ENCODE results near the gene POLR3A.
"Not testable (repeated sequence)": the region's sequence is repeated elsewhere in the genome, so short reads cannot be mapped to it uniquely, and the experiment has no call there.

POLR3A gene

DNA sequence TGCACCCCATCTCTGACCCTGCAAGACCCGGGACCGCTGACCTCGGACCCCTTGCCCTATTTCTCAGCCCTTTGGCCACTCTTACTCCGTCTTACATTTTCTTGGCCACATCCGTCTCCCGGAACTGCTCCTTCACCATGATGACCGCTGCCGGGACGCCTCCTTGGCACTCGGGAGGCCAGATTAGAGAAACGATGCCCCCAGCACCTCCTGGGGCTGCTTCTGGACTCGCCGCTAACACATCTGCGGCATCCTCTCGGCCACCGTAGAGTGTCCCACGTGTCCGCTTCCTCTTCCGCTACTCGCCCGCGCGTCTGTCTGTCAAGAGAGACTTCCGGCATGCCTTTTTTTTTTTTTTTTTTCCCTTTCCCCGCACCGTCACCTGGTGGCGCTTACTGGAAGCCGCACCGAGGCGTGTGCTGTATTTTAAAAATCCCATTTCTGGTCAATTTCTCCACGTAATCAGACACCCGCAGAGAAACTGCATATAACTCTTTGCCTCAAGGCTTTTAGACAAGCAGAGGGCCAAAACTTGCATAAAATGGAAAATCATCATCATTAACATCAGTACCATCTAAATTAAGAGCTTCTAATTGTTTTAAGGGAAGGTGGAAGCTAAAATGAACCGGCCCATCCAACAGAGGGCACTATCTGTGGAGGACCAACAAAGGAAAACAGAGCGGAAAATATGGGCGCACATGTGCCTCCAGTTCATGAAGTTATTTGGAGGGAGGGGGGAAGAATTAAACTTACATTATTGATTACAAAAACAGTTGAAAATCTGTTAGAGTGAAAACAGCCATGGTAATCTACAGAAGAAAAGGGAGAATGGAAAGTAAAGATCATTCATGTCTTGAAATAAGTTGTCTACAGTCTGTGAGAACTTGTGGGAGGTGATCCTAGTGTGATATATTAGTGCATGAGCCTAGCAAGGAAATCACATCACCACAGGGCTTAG lies at the start of gene POLR3A:
Gene POLR3A (minus strand): TSS at position 247 of the 958 bp plus-strand sequence. CDS start 108 bp downstream, at position 139.
- DNase-seq = peak in 1 of 2 experiments; percentile 72

DNA sequence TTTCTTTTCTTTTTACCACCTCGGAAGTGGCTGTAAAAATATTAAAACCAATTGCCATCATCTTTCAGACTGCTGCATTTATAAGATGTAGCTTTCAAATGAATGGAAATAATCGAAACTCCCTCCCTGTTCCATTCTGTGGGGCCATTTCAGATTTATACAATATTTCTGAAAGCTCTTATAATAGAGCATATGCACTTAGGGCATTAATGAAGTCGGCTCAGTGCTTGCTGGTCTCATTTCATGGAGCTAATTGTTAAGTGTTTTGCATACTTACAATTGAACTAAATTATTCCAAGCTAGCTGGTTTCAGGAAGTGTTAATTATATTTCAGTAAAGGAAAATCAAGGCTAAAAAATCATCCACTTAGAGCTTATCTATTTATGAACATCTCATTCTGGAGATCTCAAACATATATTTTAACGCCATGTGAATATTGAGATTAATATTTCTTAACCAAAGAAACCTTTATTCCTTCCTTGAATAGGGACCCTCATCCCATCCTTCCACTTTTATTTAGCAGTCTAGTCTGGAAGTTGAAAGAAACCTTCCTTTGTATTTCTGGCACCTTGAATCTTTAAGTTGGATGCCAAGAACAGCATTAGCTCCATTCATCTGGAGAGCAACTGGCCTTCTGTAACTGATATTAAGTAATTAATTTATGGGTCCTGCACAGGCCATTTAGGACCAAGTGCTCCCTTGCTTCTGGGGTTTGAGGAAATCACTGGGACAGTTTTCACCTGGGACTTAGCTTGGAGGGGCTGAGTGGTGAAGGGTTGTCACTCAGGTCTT lies 49.4 kb upstream of the POLR3A start:
- DNase-seq = no peak

DNA sequence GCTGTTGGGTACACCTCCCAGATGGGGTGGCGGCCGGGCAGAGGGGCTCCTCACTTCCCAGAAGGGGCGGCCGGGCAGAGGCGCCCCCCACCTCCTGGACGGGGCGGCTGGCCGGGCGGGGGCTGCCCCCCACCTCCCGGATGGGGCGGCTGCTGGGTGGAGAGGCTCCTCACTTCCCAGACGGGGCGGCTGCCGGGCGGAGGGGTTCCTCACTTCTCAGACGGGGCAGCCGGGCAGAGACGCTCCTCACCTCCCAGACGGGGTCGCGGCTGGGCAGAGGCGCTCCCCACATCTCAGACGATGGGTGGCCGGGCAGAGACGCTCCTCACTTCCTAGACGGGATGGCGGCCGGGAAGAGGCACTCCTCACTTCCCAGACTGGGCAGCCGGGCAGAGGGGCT lies 46.5 kb upstream of the POLR3A start:
- not testable (repeated sequence) for DNase-seq

DNA sequence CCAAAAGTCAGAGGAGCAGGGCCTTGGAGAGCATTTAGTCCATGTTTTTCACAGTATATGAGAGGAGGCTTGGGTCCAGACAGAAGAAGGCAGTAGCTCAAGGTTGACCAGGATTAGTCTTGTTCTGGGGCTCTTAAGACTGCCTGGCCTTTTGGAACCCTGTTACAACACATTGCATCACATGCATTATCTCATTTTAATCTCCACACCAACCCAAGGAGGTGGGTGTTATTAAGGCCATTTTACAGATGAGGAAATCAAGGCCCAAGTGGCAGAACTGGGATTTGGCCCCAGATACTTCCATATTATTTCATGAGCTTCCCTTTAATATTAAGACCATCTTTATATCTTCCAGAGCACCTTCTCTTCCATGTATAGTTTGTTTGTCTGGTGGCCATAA lies 43.2 kb upstream of the POLR3A start:
- DNase-seq = no peak

GRCh38 chr10:78071857-78072179 lies 42.5 kb upstream of the POLR3A start:
- DNase-seq = no peak

GRCh38 chr10:78071140-78071856 lies 42.0 kb upstream of the POLR3A start:
- peak; percentile 18 to 48 for DNase-seq

- DNase-seq = no peak
These were observed 41.4 kb upstream of the POLR3A start for GRCh38 chr10:78070726-78071125.

DNA sequence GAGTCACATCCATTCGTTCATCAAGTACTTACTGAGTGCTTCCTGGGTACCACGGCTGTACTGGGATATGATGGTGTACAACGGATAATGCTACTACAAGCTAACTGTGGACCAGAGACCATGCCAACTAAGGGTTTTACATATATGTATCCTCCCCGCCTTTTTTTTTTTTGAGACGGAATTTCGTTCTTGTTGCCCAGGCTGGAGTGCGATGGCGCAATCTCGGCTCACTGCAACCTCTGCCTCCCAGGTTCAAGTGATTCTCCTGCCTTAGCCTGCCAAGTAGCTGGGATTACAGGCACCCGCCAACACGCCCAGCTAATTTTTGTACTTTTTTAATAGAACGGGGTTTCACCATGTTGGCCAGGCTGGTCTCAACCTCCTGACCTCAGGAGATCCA lies 40.7 kb upstream of the POLR3A start:
- not testable (repeated sequence) for DNase-seq

- no peak for DNase-seq
These were observed 39.8 kb upstream of the POLR3A start for GRCh38 chr10:78069151-78069550.

DNA sequence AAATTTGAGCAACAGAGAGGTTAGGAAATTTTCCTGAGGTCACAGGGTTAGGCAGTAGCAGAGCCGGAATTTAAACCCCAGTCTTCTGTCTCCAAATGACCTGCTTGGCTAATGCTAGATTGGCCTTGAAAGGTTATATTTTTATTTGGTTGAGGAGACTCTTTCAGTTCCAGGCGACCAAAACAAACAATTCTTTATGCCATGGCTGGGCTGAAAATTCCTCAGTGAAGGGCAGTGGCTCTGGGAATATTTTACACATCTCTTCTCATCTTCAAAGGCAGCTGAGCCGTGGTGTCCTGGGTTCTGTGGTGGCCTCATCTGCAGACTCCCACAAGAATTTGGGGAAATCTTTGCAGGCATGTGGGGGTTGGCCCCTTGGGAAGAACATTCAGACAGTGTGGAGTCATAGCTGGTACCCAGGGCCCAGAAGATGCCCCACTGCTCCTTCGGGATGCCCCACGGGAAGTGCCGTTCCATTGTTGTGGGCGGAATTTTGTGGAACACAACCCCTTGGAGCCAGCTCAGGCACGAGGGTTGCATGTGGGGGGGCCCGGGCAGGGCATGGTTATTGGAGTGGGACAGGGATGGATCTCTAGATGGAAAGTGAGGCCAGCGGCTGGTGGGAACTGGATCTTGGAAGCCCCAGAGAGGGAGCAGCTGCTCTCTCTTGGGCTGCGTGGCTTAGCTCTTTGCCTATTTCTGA lies 37.6 kb upstream of the POLR3A start:
- no peak for DNase-seq

DNA sequence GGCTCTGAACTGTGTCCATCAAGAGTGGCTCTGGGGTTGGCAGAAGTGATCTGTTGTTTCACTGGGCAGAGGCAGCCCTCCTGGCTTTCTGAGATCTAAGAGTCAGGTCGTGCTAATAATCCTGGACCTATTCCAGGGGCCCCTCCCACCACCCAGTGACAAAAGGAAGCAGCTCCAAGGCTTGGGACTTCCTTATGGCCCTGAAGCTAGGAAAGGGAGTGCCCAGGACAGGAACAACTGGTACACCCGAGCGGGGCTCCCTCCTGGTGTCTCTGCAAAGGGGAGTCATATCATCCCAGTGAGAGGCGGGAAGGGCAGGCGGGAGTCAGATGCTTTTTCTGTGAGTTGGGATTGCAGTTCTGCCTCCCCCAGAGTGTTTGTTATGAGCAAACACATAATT lies 36.7 kb upstream of the POLR3A start:
- DNase-seq = no peak

GRCh38 chr10:78065611-78066010 lies 36.3 kb upstream of the POLR3A start:
- no peak for DNase-seq

DNA sequence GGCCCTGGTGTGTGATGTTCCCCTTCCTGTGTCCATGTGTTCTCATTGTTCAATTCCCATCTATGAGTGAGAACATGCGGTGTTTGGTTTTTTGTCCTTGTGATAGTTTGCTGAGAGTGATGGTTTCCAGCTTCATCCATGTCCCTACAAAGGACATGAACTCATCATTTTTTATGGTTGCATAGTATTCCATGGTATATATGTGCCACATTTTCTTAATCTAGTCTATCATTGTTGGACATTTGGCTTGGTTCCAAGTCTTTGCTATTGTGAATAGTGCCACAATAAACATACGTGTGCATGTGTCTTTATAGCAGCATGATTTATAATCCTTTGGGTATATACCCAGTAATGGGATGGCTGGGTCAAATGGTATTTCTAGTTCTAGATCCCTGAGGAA lies 35.6 kb upstream of the POLR3A start:
- DNase-seq = not testable (repeated sequence)

DNA sequence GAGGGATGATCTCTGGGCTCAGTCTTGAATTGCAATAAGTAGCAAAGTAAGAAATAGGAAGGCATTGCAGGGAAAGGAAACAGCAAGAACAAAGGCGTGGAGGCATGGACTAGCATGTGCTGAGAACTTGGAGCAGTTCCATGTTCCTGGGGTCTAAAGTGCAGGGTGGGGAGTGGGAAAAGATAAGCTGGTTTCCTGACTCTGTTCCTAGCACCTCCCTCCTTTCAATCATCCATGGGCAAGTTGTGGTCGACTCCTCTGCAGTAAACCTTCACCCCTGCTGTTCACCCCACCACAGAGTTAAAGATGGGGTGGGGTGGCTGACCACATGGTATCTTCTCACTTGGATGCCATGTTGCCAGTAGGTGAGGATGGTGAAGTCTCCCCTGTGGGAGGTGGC lies 33.9 kb upstream of the POLR3A start:
- DNase-seq = no peak

GRCh38 chr10:78062296-78062695 lies 33.0 kb upstream of the POLR3A start:
- no peak for DNase-seq

DNA sequence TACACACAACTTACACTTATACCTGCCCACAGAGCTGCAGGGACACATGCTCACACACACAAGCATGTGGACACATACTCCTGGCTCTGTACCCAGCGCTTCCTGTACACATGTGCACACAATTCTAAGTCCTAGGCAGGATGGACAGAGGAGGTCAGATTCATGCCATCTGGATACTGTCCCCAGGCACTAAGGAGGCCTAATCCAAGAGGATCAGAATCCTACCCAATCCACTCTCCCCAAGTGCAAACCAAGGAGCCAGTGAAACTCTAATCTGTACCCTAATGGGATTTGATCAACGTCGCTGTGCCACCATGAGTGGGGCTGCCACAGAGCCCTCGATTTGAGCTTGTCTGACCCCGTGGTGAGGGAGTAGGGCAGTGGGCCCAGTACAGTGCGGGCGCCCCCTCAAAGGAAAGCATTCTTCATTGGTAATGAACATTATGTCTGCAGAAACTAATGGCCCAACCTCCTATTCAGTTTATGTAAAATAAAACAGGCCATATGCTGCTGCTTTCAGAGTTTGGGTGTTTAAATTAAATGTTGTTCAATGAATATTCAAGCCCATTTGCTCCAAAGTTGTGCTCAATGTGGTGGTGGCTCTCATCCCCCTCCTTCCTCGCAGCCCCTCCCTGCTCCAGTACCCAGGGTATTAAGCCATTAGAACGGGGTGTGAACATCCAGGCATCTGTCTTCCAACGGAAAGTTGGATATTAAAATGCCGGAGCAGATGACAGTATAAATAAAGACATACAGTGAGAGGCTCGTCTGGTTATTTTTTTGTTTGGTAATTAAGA lies 30.8 kb upstream of the POLR3A start:
- no peak for DNase-seq

GRCh38 chr10:78058562-78058961 lies 29.2 kb upstream of the POLR3A start:
- DNase-seq = no peak

DNA sequence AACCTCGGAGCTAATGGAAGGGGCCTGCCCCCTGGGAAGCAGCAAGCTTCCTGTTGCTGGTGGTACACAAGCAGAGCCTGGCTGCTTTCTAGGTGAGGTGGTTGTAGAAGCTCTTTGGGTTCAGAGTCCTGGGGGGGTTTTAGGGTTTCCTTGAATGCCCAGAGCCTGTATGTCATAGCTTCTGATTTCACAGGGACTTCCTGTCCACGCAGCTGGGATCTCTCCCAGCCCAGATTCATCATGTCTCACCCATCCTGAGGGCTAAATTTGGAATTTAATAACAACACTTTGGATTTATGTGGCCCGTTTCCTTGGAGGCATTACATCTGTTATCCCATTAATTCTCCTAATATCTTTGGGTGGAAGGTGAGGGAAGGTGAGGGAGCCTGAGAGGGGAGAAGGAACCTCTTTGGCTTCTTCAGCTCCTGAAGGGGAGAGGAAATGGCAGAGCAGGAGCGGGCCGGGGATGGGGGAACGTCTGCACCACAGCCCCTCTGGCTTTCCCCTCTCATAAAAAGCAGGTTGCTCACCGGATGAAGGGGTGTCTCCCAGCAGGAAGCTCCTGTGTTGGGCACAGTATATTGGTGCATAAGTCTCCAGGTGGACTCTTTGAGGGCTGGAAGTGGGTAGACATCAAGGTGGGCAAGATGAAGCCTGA lies 24.0 kb upstream of the POLR3A start:
- no peak for DNase-seq

DNA sequence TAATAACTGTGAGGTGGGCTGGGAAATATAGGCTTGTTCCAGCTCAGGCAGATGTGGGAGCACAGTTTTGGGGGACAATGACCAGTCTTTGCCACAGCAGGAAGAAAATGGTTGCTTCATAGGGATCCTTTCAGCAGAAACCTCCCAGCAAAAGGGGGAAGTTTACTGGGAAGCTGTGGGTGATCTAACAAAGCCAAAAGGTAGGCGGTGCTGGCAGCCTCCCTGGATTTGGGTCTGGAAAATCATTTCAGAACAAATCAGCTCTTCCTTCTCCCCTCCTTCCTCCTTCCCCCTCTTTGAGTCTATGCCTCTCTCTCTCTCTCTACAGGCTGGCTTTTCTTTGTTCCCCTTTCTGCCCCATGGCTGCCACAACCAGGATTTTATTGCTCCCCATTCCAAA lies 20.5 kb upstream of the POLR3A start:
- no peak for DNase-seq

GRCh38 chr10:78047314-78047891 lies 18.1 kb upstream of the POLR3A start:
- DNase-seq = peak; percentile 57 to 64

All from cerebellar nuclear complex (tissue), 1 donor.